ENCODE measurements around the gene USP22.
"Not testable (repeated sequence)": the region's sequence is repeated elsewhere in the genome, so short reads cannot be mapped to it uniquely, and the experiment has no call there.

The USP22 gene

GRCh38 chr17:20986767-20987510, 55.9 kb downstream of the USP22 start:
- no peak for DNase-seq

- no peak for DNase-seq
Observed at GRCh38 chr17:20983359-20983637, 59.5 kb downstream of the USP22 start.

- no peak for DNase-seq
Observed at GRCh38 chr17:20982589-20983358, 60.0 kb downstream of the USP22 start.

DNA sequence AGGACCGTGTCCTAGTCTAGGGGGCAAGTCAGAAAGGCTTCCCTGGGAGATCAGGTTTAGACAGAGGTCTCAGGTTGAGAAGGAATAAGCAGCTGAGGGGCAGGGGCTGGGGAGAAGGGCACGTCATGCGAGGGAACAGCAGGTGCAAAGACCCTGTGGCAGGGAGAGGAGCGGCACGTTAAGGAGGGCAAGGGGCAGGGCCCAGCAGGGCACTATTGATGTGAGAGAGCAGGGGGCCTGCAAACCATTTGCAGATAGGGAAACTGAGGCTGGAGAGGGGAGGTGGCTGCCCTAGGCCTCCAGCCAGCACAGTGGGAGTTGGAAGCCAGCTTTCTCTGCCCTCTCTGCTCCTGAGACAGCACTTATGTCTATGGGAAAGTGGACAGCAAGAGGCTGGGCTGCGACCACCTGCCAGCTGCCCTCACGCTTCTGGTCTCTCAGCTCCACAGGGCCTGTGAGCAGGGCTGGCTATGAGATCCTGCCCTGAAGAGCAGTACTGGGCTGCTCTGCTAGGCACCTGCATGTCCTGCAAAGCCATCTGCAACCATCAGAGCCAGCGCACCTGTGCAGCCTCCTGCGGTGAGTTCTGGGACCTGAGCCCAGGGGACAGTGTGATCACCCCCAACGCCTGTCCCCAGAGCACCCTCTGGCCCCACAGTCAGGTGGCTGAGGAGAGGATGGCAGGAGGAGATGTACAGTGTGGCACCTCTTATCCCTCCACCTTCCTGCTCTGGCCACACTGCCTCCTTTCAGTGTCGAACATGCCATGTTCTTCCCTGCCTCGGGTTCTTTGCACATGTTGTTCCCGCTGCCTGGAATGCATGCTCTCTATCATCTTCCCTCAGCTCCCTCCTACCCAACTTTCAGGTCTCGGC, 61.5 kb downstream of the USP22 start:
- DNase-seq = no peak

- no peak for DNase-seq
Observed at GRCh38 chr17:20979792-20980083, 63.1 kb downstream of the USP22 start.

GRCh38 chr17:20979007-20979791, 63.6 kb downstream of the USP22 start:
- DNase-seq = not testable (repeated sequence)

GRCh38 chr17:20977609-20978253, 65.1 kb downstream of the USP22 start:
- not testable (repeated sequence) for DNase-seq

DNA sequence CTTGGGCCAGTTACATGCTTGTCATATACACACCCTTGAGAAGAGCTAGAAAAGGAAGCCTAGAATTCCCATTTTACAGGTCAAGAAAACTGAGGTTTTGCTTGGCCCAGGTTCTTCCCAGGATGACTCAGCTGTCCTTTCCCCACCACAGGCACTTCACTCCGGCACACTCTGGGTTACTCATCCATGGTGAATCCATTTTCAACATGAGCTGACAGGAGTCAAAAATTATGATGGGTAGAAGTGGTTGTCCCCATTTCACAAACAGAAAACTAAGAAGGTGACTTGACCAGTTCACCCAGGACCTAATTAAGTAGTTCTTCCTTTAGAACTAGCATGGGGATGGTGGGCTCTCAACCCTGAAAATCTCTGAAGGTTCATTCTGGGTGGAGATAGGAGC, 67.2 kb downstream of the USP22 start:
- no peak for DNase-seq

- DNase-seq = no peak
Observed at GRCh38 chr17:20970329-20970728, 72.5 kb downstream of the USP22 start.

DNA sequence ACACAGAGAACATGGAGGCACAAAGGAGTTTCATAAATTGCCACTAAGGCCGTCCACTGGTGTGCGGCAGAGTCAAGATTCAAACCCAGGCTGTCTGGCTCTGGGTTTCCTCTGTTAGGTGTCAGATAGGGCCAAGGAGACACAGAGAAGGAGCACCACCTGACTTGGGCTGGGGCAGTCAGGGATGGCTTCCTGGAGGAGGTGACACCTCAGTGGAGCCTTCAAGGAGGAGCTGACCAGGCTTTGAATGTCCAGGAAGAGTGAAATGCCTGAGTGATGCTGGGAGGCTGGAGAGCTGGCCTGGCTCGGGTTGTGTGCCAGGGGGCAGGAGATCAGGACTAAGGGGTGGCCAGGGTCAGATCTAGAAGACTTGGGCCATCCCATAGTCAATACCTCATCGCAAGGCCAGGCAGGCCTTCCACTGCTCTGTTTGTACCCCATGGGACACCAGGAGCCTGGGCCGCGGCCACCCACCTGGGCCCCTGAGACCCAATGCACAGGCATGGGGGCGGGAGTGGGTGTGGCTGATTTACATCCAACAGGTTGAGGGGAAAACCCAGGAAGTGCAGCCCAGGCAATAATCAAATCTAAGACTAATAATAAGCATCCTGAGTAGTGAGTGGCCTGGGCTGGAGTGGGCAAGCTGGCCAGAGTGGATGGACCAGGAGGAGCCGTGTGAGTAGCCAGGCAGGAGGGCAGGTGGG, 73.7 kb downstream of the USP22 start:
- DNase-seq = no peak

DNA sequence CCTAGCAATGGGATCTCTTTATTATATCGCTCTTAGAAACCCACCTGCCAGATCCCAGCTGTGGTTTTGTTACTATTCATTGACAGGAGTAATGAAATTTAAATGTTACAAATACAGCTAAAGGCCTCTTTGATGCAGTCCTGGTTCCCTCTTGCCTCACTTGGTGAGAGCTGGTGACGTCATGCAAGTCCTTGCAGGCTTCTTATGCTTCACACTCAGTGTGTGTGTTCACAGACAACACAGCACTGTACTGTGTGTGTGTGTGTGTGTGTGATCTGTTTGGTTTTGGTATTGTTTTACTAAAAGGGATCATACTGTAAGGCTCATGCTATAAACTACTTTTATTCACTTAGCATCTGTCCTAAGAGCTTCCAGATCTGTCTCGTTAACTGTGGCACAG, 75.0 kb downstream of the USP22 start:
- no peak for DNase-seq

- no peak for DNase-seq
Observed at GRCh38 chr17:20966870-20967269, 75.9 kb downstream of the USP22 start.

- no peak for DNase-seq
Observed at GRCh38 chr17:20965492-20965891, 77.3 kb downstream of the USP22 start.

DNA sequence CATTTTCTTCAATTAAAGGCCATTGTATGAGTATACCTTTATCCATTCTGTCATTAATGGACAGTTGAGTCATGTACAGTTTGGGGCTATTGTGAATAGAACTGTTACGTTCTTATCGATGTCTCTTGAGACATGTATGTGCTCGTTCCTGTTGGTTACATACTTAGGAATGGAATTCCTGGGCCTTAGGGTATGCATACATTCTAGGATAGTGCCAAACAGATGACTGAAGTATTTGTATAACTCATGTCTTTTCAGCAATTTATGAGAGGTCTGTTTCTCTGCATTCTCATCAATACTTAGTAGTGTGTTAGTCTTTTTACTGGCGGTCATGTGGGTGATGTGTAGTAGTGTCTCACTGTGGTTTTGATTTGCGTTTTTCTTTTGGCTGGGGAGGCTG, 81.2 kb downstream of the USP22 start:
- DNase-seq = no peak

DNA sequence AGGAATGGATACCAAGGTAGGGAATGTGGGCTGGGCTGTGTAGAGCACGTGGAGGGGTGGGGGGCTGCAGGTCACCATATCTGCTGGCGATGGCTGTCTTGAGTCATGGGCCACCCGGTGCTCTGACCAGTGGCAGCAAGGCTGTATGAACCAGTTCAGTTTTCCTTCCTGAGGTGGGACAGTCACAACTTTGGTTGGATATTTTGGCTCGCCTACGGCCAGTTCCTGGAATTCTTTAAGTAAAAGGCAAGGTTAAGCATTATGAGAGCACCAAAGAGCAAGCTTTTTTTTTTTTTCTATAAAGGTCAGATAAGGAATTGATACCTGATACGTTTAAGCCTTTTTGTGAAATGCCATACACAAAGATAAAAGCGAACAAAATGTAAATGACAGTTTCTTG, 81.9 kb downstream of the USP22 start:
- DNase-seq = no peak

DNA sequence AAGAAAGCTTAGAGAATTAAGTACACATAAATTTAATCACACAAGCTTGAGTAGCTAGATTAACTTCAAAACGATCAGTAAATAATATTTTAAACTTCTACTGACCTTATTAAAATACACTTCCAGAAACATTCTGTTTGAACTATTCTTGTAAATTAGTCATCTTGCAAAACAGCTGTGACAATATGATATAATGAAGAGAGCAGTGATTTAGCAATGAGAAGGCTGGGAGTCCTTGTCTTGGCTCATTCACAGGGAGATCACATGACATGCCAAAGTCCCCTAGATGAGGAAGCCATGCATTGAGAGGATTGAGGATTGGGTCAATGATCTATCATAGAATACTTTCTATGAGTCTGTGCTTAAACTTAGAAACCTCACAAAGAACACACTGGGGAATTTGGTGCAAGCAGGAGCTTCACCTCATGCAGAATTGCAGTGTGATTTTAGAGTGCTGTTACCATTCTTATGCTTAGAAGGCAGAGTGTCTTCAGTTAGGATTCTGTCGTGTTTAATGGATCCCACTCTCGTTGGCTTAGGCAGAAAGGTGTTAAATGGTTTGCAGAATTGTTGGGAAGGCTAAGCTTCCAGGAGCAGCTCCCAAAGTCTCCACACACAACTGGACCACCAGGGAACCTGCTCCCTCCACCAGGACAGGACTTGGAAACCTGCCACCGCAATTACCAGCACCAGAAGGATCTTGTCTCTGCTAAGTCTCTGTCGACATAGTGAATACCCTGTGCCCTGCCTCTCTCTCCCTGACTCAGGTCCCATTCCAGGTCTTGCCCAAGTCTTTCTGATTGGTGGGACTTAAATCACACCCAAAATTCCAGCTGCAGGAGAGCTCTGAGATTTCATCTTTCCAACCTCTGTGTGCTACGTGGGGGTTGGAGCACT, 87.1 kb downstream of the USP22 start:
- DNase-seq = no peak

GRCh38 chr17:20954794-20955193, 88.0 kb downstream of the USP22 start:
- no peak for DNase-seq

- DNase-seq = no peak
Observed at GRCh38 chr17:20952183-20952582, 90.6 kb downstream of the USP22 start.
